Kidney (tissue), 14 donors: ENCODE data around the gene COL4A5. TPM values are rescaled to one million over a fixed set of nuclear protein-coding genes. Genes with fewer than 3 reads are reported as not detected.

ENCODE experiments used
- DNase-seq, 5 donors: peaks; one replicate each; pipeline ENCODE4 v3.0.0-alpha.2; 2013 to 2020
- FAIRE-seq: peaks from 2 replicates; lab custom pipeline; 2012; peaks lifted over from hg19 to GRCh38; lab: Jason Lieb, UNC
- H3K27ac ChIP-seq, 2 donors: one replicate each; pipeline ENCODE4 v1.7.0; 2013; ENCODE audit warnings: low read depth in 2 of 2, low read length in 2 of 2, inconsistent platforms in 1 of 2
- H3K27me3 ChIP-seq: one replicate; pipeline ENCODE4 v1.7.1; 2013; ENCODE audit warnings: low read length, inconsistent platforms; ENCODE audit not compliant: control insufficient read depth, insufficient read depth
- H3K36me3 ChIP-seq, 3 donors: one replicate each; pipeline versions ENCODE4 v1.7.0 to v1.7.1; 2013; ENCODE audit warnings: low read length in 3 of 3, control low read depth in 1 of 3, inconsistent platforms in 1 of 3; ENCODE audit not compliant: insufficient read depth in 3 of 3, control insufficient read depth in 2 of 3
- H3K4me1 ChIP-seq, 3 donors: one replicate each; pipeline versions ENCODE4 v1.7.0 to v1.7.1; 2013; ENCODE audit warnings: low read length in 3 of 3, inconsistent platforms in 1 of 3, low read depth in 1 of 3; ENCODE audit not compliant: control insufficient read depth in 2 of 3, insufficient read depth in 2 of 3
- H3K4me3 ChIP-seq, 3 donors: one replicate each; pipeline versions ENCODE4 v1.7.0 to v1.8.1; 2013; ENCODE audit warnings: low read length in 3 of 3, control low read depth in 1 of 3, inconsistent platforms in 1 of 3
- H3K9ac ChIP-seq, 3 donors: one replicate each; pipeline versions ENCODE4 v1.7.0 to v1.7.1; 2013; ENCODE audit warnings: low read length in 3 of 3, control low read depth in 1 of 3, inconsistent platforms in 1 of 3
- H3K9me3 ChIP-seq, 3 donors: one replicate each; pipeline versions ENCODE4 v1.7.0 to v1.7.1; 2013; ENCODE audit warnings: low read length in 3 of 3, control low read depth in 1 of 3, inconsistent platforms in 1 of 3; ENCODE audit not compliant: control insufficient read depth in 2 of 3, insufficient read depth in 1 of 3
- CTCF ChIP-seq: IDR thresholded peaks from 3 replicates; pipeline ENCODE4 v1.5.1; 2012; ENCODE audit warnings: mild to moderate bottlenecking, moderate library complexity, borderline replicate concordance; ENCODE audit not compliant: insufficient read depth; ENCODE audit errors: extremely low read depth
- intact Hi-C: fragments of 100-400 bp; cut with DNase I; formaldehyde crosslinking; loops from one replicate; pipeline ENCODE4 v1.11.1; 2022
- polyA plus RNA-seq: library from polyadenylated mRNA; stranded (reverse); fragments of 350-450 nt; fragmentation: Illumina TruSeq; extraction: RNeasy Lipid Tissue Mini Kit (QIAGEN cat#74804); gene quantifications from one replicate; pipeline ENCODE4 v1.2.3, GENCODE V29; 2014; ENCODE audit warnings: low read depth, low replicate concordance; ENCODE audit not compliant: insufficient read depth
- total RNA-seq: library from RNA; stranded (reverse); fragmentation: NEBNext Ultra II Directional; extraction: Animal tissue kit (Norgen Biotek cat#: 25700); gene quantifications from one replicate; pipeline ENCODE4 v1.2.1, GENCODE V29; 2021
- donor health status: control.
- donor health status: control.
- donor health status: control.
- donor health status: control.
- donor health status: control.
- donor health status: DM: yes; HTN: yes; CAD: no.
- donor health status: Normal renal cell carcinoma (clear cell type).

COL4A5 gene
- total and polyA plus RNA-seq, 2 donors from 2014 or later = 11.9 to 23.9 TPM

GRCh38 chrX:108419401-108419800, 20.2 kb upstream of the COL4A5 start:
- DNase-seq = no peak
- H3K9me3 ChIP-seq = no peaks in the 10 kb centered on the region
- H3K9ac ChIP-seq = no peak overlapping the region
- TF ChIP-seq CTCF = no peak
- no peak for FAIRE-seq
- H3K4me1 ChIP-seq = no peaks in the 10 kb centered on the region
- no peak overlapping the region for H3K4me3 ChIP-seq
- H3K27me3 ChIP-seq = peaks cover 4% of the 10 kb centered on the region
- no peak overlapping the region for H3K27ac ChIP-seq
- no peaks in the 10 kb centered on the region for H3K36me3 ChIP-seq
- intact Hi-C loops = no loop called here

- Histone ChIP-seq H3K27ac (no peak overlapping the region), H3K9ac (no peak overlapping the region), H3K27me3 (peaks cover 4% of the 10 kb centered on the region), H3K36me3 (no peaks in the 10 kb centered on the region), H3K4me1 (no peaks in the 10 kb centered on the region), H3K4me3 (no peak overlapping the region), H3K9me3 (no peaks in the 10 kb centered on the region)
- no peak for FAIRE-seq
- DNase-seq = no peak
- intact Hi-C loops = no loop called here
- TF ChIP-seq CTCF = no peak
Observed at GRCh38 chrX:108420481-108420880, 19.2 kb upstream of the COL4A5 start.

GRCh38 chrX:108426262-108426661, 13.4 kb upstream of the COL4A5 start:
- no peak for FAIRE-seq
- DNase-seq = no peak

More at GRCh38 chrX:108426262-108426661, 13.4 kb upstream of the COL4A5 start:
- intact Hi-C loops = no loop called here
- no peak for TF ChIP-seq CTCF
- H3K27ac ChIP-seq = no peak overlapping the region
- H3K9ac ChIP-seq = no peak overlapping the region
- H3K4me1 ChIP-seq = no peaks in the 10 kb centered on the region
- H3K4me3 ChIP-seq = no peak overlapping the region
- no peaks in the 10 kb centered on the region for H3K9me3 ChIP-seq
- no peaks in the 10 kb centered on the region for H3K27me3 ChIP-seq
- no peaks in the 10 kb centered on the region for H3K36me3 ChIP-seq
